Left ventricle myocardium inferior (tissue), 1 donor: ENCODE measurements around the gene PLA2G4F. TPM values are rescaled to one million over a fixed set of nuclear protein-coding genes. Genes with fewer than 3 reads are reported as not detected.
A peak's percentile ranks its signal among the peaks of the same experiment; 100 is the strongest.

Experiments used
- DNase-seq: peaks from one replicate; pipeline ENCODE4 v3.0.0-alpha.2; 2020
- H3K27ac ChIP-seq: fragments of 200-600 bp; replicated peaks from 2 replicates; pipeline ENCODE4 v1.8.0; 2021
- H3K27me3 ChIP-seq: fragments of 200-600 bp; 2 replicates; pipeline ENCODE4 v1.8.0; 2021; ENCODE audit warnings: low read depth
- H3K36me3 ChIP-seq: fragments of 200-600 bp; 2 replicates; pipeline ENCODE4 v1.8.0; 2021
- H3K4me1 ChIP-seq: fragments of 200-600 bp; 2 replicates; pipeline ENCODE4 v1.8.0; 2021
- H3K4me3 ChIP-seq: fragments of 200-600 bp; 2 replicates; pipeline ENCODE4 v1.8.0; 2021; ENCODE audit warnings: mild to moderate bottlenecking, moderate library complexity
- H3K9me3 ChIP-seq: fragments of 200-600 bp; replicated peaks from 2 replicates; pipeline ENCODE4 v1.8.0; 2021
- intact Hi-C: fragments of 100-400 bp; cut with micrococcal nuclease; formaldehyde crosslinking; loops from one replicate; pipeline ENCODE4 v1.11.0; 2022
- total RNA-seq: library from RNA; stranded (reverse); fragmentation: NEBNext Ultra II Directional; extraction: Animal tissue kit (Norgen Biotek cat#: 25700); gene quantifications from one replicate; pipeline ENCODE4 v1.2.1, GENCODE V29; 2021
- TF ChIP-seq, protein P1 (sequence below): fragments of 200-600 bp; IDR thresholded peaks from 2 replicates; pipeline ENCODE4 v1.8.0; 2021; ENCODE audit warnings: antibody characterized with exemption, mild to moderate bottlenecking, borderline replicate concordance
- donor health status: DM: no; HTN: yes; CAD: no; lungs with severe emphysema.

The PLA2G4F gene
- total RNA-seq, 1 donor from 2014 or later, result 2.1 TPM

DNA sequence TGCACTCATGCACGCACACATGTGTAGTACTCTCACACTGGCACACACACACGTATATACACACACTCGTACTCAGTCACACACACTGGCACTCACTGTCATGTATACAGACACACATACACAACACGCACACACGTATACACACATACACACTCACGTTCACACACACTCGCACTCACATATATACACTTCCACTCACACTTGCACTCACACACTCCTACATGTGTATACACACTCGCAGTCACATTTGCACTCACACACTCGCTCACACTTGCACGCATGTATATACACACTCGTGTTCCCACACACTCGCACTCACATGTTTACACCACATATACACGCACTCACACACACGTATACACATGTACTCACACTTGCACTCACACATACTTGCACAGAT is 1.5 kb downstream of the PLA2G4F start:
- DNase-seq, result no peak
- TF ChIP-seq, protein P1, sequence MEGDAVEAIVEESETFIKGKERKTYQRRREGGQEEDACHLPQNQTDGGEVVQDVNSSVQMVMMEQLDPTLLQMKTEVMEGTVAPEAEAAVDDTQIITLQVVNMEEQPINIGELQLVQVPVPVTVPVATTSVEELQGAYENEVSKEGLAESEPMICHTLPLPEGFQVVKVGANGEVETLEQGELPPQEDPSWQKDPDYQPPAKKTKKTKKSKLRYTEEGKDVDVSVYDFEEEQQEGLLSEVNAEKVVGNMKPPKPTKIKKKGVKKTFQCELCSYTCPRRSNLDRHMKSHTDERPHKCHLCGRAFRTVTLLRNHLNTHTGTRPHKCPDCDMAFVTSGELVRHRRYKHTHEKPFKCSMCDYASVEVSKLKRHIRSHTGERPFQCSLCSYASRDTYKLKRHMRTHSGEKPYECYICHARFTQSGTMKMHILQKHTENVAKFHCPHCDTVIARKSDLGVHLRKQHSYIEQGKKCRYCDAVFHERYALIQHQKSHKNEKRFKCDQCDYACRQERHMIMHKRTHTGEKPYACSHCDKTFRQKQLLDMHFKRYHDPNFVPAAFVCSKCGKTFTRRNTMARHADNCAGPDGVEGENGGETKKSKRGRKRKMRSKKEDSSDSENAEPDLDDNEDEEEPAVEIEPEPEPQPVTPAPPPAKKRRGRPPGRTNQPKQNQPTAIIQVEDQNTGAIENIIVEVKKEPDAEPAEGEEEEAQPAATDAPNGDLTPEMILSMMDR, result no peak
- H3K27me3 ChIP-seq, result no peaks in the 10 kb centered on the region
- peaks cover 5% of the 10 kb centered on the region for H3K36me3 ChIP-seq
- intact Hi-C loops, result no loop called here
- no peaks in the 10 kb centered on the region for H3K9me3 ChIP-seq
- peaks cover 69% of the 10 kb centered on the region for H3K4me1 ChIP-seq
- no peak overlapping the region for H3K4me3 ChIP-seq
- peak overlapping the region; percentile 8 for H3K27ac ChIP-seq

DNA sequence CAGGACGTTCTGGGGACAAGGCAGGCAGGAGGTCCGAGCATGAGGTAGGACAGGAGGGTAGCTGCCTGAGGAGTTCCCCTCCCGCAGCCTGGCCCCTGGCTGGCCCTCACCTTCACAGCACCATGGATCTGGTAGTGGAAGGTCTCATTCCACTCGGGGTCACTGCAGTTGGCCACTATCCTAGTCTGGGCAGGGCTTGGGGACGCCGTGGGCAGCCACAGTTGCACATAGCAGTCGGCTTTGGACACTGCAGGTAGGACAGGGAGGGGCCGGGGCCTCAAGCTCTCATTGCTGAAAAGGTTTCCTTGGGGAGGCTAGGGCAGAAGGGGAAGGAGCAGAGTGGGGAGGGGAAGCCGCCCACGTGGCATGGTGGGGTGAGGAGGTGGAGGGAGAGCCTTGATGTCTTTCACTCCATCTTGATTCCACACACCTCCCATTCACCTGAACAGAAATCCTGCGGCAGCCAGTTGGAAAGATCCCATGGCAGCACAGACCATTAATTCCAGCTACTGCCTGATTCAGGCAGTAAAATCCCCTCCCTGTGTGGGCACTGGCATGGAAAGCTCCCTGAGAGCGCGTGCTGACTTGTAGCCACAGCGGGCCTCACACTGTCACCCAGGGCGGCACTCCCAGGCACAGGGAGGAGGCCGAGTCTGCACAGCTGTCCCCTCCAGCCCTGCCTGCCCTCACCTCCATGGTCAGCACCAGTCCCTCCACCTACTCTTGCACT is 2.1 kb downstream of the PLA2G4F start:
- TF ChIP-seq, protein P1, result no peak
- no peak for DNase-seq
- Histone ChIP-seq H3K36me3 (no peaks in the 10 kb centered on the region), H3K27ac (peak overlapping the region; percentile 8), H3K9me3 (no peaks in the 10 kb centered on the region), H3K4me3 (no peak overlapping the region), H3K27me3 (no peaks in the 10 kb centered on the region), H3K4me1 (peaks cover 64% of the 10 kb centered on the region)
- intact Hi-C loops, result no loop called here

DNA sequence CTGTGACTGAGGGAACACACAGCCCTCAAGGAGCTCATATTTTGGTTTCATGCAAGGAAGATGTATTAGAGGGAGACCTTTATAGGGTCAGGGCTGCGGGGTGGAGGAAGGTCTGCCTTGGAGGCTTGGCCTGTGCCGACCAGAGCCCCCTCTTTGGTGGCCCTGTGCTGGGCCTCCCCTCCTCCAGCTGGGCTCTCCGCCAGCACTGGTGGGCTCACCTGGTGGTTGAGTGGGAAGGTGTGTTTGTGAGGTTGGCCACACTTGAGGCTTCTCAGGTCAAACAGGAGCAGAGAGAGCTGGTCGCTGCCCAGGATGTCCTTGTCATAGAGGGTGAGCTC is 2.6 kb downstream of the PLA2G4F start:
- DNase-seq, result no peak
- Histone ChIP-seq H3K9me3 (no peaks in the 10 kb centered on the region), H3K4me3 (no peak overlapping the region), H3K27ac (peak overlapping the region; percentile 8), H3K4me1 (peaks cover 65% of the 10 kb centered on the region), H3K27me3 (no peaks in the 10 kb centered on the region), H3K36me3 (no peaks in the 10 kb centered on the region)
- intact Hi-C loops, result no loop called here
- TF ChIP-seq, protein P1, result no peak

DNA sequence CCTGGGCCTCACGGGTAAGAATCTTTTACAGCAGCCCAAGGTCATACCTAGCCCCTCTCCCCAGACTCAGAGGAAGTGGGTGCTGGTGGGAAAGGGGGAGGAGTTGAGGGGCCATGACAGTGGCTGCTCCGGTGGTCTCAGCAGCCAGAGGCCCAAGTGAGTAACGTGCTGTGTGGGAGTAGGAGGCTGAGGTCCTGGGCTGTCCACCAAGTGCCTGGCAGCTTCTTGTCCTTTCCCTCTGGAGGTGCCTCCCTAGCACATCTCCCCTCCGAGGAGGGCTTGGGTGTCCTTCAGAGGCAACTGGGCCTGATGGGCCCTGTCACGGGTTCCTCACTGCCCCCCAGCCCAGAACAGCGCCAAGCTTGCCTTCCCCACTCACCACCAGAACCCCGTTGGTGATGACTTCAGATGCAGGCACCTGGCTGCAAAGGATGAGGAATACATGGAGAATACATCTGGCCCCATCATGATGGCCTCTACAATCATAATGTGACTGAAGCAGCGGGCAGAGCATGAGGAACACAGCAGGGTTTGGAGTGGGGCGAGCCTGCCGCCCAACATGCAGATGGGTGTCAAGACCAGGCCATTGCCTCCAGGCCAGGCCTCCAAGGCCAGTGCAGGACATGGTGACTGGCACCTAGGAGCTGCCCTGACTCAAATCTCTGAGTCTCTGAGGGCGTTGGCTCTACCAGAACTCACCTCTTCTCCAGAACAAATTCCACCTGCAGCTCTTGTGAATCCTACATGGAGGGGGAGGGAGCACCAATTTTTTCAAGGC is 3.3 kb downstream of the PLA2G4F start:
- Histone ChIP-seq H3K4me1 (peaks cover 62% of the 10 kb centered on the region), H3K9me3 (no peaks in the 10 kb centered on the region), H3K36me3 (no peaks in the 10 kb centered on the region), H3K4me3 (no peak overlapping the region), H3K27me3 (no peaks in the 10 kb centered on the region), H3K27ac (peak overlapping the region; percentile 88)
- intact Hi-C loops, result no loop called here
- TF ChIP-seq, protein P1, result no peak
- DNase-seq, result no peak

DNA sequence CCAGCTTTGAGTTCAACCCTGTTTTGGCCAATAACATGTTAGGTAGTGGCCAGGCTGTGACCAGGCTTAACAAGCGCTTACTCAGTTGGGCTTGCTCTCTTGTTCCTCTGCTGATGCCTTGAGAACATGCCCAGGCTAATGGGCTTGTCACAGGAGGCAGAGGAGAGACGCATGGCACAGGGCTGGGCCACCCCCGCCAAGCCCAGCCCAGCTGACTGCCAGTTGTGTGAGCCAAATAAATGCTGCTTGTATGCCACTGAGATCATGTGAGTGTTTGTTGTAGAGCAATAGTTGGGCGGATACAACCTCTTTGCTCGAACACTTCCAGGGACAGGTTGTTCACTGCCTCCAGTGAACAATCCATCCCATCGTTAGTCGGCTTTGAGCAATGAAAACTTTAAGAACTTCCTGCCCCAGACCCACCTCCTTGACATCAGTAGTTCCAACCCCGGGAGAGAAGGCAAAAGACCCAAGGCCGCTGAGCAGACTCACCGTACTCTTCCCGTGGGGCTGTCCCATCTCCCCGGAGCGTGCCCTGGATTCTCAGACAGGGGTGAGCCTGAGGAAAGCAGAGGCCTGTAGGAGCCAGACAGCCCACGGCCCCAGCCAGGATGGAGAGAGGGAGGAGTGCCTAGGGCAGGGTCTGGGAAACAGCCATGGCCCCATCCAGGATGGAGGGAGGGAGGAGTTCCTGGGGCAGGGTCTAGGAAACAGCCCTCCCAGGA is 4.1 kb downstream of the PLA2G4F start:
- Histone ChIP-seq H3K9me3 (no peaks in the 10 kb centered on the region), H3K36me3 (no peaks in the 10 kb centered on the region), H3K4me1 (peaks cover 55% of the 10 kb centered on the region), H3K27me3 (no peaks in the 10 kb centered on the region), H3K27ac (peak overlapping the region; percentile 88), H3K4me3 (no peak overlapping the region)
- TF ChIP-seq, protein P1, result no peak
- intact Hi-C loops, result no loop called here
- DNase-seq, result peak; percentile 61
